HG02885 (cell line): ENCODE data around the gene SLC43A3.

Experiments used
- ATAC-seq: cut with Tn5 transposase; IDR thresholded peaks from one replicate; pipeline ENCODE4 v1.9.1; 2021; ENCODE audit warnings: mild to moderate bottlenecking; ENCODE audit not compliant: unreplicated experiment, poor library complexity

Gene SLC43A3

DNA sequence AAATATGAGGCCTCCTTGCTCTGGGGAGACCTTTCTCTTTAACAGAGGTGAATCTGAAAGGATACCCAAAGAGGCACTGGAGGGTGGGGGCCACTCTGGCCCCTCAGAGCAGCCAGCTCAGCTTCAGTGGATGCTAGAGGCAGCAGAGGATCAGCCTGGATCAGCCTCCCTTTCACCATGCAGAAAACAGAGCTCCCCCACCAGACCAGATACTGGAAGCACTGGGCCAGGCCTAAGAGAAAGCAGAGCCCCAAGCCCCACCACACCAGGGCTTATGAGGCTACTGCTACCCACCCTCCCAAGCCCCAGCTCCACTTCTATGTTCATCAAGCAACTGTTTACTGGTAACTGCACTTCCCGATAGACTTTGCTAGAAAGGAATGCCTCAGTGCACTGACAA is 4.0 kb upstream of the SLC43A3 start:
- no peak for ATAC-seq

DNA sequence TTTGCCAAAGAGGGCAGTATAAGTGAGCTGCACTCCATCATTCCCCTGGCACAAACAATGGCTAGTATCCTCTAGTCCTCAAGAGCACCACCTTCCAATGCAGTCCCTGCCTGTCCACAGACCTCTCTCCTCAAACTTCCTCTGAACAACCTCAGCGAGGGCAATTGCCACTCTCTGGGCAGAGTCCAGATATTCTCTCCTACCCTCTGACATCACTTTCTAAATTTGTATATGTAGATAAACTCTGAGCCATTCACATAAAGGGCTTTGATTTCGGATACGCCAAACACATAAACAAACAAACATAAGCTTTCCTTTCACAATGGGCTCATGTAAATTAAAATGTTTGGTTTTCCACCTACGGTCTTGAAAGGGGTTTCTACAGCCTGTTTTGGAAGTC is 3.0 kb upstream of the SLC43A3 start:
- no peak for ATAC-seq

DNA sequence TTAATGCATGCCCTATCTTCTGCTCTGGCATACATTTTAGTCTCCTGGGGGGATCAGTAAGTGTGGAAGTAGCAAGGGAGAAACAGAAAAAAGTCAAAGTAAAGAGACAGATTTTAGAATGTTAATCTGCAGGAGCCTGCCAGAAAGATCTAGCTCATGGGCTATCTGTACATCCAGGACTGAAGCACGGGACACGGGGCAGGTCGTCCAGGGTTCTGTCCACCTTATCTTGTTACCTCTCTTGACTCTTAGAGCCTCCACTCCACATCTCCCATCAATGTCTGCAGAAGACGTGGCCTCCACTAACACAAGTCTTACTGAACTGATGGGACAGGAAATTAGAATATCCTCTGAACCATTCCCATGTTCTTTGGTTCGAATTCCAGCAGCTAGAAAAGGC is 1.7 kb upstream of the SLC43A3 start:
- no peak for ATAC-seq

DNA sequence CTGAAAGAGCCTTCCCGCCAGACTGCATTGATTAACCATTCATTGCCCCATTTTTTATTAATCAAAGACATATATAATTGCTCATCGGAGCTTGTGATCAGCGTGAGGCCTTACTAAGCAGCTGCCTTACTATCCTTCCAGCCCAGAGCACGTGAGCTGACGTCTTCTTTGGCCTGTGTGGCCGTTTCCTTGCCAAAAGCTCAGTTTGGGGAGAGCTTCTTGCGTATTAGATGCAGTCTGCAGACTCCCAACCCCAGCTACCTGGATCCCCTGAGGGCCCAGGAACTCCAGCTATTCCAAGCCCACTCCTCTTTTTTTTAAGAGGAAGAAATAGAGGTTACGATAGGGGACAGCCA is 784 bp upstream of the SLC43A3 start:
- ATAC-seq, result no peak

DNA sequence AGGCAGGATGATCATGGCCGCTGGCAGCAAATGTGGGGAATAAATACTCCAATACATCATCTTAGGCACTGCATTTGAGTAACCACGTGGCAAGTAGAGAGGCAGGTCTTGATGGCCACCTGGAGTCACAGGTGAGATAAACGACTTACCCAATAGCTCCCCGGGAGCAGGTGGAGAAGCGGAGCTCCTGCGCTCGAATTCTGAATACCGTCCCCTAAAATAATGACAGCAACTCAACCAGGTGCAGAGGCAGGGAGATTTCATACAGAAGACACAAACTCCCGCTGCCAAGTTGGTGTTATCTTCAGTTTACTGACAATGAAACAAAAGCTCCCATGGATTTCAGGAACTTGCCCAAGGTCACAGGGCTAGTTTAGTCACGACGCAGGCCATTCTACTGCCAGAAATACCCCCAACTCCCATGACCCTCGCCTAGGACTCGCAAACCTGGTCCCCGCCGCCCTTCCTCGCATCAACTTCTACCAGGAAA is 437 bp downstream of the SLC43A3 start:
- ATAC-seq, result no peak

DNA sequence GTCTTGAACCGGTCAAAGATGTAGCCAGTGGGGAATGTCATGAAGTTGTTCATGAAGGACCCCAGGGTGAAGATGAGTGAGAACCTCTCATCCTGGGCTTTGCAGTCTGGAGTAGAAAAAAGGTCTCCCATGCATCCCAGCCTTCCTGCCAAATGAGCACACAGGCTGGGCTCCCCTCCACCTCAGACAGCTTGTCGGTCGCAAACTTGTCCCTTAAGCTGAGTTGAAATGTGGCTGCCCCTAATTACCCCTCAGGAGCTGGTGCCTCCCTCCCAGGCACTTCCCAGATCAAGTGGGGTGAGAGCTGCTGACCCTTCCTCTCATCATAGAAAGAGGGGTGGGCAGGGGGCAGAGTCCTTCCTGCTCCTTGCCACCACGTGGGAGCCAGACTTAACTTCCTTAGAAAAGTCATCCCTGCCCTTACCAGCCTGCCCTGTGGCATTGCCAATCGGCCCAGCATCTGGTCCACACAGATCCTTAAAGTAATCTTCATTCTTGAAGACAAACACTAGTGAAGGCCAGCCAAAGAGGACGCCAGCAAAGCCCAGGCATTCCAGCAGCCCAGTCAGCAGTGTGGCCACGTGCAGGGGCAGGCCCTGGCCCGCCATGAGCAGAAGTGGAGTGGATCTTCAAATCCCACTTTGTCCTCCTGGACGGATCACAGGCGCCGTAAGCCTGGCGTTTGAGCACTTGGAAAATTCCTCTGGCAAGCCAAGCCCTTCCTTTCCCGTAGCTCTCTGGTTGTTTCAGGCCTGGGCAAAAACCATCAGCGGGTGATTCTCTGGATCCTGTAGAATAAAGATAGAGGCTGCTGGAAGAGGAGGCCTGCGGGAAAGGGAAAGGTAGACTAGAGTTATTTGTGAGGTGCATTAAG is 1.1 kb downstream of the SLC43A3 start:
- no peak for ATAC-seq

DNA sequence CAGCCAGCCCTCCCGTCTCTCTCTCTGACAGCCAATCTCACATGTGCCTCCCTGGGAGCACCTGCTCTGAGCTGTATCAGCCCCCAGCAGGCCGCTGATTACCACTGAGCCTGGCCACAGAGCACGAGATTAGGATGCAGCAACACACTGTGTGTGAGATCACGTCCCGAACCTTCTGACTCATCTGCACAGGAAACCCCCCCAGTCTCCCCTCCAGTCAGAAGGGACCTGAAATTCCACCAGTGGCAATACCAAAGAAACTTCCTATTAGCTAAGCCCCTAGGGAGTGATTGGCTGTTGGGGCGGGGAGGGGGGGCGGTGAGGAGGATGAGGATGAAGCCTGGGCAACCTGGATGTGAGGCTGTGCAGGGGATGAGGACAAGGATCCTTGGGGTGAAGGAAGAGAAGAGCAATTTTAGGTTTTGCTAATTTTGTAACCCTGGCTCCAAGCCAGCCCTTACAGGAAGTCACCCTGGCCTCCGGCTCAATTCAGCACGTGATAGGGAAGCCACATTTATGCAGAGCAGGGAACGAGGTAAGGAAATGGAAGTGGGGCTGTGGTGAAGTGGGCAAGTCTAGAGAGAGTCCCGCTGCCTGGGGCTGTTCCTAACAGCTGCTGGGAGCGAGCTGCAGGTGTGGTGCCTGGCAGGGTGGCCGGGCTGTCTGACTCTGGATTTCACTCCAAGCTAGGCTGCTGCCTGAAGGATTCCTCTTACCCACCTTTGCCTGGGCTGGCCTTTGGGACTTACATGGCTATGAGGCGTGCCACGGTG is 1.9 kb downstream of the SLC43A3 start:
- ATAC-seq, result peak; percentile 90

DNA sequence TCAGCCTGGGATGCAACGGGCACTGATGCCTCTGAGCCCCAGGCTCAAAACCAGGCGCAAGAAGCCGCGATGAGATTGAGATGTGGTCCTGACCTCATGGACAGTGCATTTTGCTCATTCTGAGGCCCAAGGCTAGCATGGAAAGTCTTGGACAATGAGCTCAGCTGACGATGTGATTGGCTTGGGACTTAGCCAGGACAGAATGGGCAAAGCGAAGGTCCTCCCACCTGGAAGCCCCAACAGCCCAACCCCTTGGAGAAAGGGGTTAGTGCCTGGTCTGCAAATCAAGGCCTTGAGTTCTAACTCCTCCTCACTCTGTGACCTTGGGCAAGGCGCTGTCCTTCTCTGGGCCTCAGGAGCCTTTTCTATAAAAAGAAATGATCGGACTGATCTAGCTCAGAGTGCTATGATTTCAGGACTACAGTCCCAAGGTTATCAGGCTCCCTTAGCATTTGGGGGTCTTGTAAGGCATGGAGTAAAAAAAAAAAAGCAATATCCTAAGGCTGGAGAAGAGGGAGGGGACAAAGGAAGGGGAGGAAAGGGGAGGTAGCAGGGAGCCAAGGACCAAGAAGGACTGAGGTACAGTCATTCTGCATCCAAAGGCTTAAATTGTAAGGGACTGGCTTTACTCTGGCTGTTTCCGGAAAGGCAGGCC is 2.7 kb downstream of the SLC43A3 start:
- ATAC-seq, result no peak

DNA sequence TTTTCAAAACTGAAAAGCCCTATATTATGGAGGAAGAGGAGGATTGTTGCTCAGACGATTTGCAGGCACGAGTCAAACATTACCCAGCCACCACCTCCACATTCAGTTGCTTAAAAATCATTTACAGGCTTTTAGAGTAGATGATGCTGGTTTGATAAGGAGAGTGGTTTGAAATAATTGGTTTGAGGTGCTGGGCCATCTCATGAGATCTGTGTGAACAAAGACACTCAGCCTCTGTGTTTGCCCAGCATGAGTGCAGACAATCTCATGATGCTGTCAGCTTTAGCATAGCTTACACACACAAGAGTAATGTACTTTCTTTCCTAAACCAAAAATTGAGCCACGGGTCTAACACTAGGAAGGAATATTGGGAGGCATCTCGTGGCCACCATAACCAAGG is 4.3 kb downstream of the SLC43A3 start:
- no peak for ATAC-seq

DNA sequence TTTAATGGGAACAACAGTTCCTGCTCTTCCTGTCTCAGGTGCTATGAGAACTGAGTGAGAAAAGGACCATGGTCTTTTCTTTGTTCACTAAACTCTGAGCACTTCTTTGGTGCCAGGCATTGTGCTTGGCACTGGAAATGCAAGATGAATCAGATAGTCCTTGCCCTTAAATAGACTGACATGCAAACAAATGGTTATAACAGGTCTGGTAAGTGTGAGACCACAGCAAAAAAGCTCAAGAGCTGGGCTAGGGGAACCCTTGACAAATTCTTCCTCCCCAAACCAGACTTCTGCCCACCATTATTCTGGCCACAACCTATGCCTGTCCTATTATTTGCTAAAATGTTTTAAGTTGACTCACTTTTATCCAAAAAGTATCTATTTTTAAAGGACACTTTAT is 5.1 kb downstream of the SLC43A3 start:
- ATAC-seq, result no peak

DNA sequence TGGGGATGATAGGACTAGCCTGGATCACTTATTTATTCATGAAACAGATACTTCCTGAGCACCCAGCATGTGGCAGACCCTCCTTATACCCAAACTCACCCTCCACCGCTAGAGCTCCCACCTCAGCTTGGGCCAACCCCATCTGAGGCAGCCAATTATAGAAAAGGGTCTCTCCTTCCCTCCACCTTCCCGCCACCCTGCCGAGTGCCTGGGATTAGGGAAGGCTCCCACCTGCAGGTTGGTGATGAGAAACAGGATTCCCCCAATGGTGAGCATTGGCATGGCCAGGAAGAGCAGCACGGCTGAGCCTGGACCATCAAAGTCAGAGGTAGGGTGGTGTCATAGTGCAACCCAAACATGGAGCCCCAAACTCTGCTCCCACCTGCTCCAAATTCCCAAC is 5.9 kb downstream of the SLC43A3 start:
- ATAC-seq, result no peak

DNA sequence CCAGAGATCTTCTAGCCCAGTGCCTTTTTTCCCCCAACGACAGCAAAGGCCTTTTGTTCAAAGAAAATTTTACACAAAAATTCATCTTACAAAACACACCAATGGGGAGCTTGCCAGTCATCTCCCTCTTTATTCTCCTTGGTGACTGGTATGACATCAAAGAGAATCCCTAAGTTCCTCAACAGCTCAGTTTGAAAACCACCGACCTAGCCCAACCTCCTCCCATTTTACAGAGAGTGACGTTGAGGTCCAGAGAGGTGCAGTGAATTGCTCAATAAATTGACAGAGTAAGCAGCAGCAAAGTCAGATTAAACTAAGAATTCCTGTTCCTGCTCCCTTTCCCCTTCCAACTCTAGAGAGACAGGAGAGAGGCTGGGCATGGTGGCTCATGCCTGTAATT is 7.8 kb downstream of the SLC43A3 start:
- no peak for ATAC-seq

DNA sequence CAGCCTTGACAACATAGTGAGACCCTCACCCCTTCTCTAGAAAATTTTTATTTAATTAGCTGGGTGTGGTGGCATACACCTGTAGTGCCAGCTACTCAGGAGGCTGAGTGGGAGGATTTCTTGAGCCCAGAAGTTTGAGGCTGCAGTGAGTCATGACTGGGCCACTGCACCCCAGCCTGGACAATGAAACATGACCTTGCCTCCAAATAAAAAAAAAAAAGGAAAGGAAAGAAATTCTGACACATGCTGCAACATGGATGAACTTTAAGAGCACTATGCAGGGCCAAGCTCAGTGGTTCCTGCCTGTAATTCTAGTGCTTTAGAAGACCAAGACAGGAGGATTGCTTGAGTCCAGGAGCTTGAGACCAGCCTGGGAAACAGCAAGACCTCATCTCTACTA is 8.8 kb downstream of the SLC43A3 start:
- no peak for ATAC-seq

DNA sequence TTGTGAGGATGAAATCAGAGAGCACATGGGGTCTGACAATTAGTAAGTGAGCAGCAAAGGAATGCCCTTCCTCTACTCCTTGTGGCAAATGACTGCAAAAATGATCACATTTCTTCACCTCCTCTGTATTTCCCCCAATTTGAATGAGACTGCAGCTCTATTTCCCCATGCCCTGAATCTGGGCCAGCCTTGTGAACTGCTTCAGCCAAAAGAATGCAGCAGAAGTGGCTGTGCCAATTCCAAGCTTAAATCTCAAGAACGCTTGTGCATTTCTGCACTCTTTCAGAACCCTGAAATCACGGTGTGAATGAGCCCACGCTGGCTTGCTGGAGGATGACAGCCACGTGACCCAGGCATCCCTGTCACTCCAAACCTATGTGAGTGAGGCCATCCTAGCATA is 9.9 kb downstream of the SLC43A3 start:
- ATAC-seq, result no peak

DNA sequence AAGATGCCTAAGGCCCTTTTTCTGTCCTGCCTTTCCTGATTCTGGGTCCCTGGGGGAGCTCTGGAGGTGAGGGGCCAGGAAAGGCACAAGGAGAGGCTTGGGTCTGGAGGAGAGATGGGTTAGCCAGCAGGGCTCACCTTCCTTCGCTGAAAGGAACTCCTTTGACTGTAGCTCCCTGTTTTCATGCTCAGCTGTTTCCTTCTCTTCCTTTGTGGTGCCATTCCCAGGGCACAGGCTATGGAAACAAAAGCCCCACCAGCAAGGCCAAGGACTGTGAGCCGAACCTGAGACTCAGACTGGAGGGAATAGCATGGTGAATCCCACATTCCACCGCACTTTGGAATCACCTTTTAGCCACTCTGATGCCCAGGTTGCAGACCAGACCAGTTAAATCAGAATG is 10.5 kb downstream of the SLC43A3 start:
- ATAC-seq, result no peak

DNA sequence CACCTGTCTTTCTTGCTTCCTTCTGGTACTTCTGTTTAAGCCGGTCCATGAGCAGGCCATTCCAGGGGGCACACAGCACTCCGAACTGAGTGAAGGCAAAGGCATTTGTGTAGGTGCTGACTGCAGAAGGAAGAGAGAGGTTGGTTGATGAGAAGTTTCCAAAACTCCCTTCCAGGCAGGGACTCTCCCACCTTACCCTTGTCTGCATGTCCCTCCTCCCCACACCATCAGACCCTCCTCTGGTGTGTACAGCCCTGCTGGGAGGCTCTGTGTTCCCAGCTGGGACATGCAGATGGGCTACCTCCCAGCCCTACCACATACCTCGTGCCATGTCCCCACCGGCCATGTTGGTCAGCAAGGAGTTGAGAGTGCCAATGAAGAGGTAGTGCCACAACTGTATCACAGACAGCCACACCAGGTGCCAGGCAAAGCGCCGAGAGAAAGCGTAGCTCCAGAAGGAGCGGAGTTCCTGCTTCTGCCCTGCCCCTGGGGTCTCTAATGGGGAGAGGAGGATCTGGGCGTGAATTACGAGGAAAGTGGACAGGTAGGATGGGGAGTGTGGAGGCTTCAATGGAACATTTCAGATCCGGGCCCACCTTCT is 12.2 kb downstream of the SLC43A3 start:
- ATAC-seq, result no peak

DNA sequence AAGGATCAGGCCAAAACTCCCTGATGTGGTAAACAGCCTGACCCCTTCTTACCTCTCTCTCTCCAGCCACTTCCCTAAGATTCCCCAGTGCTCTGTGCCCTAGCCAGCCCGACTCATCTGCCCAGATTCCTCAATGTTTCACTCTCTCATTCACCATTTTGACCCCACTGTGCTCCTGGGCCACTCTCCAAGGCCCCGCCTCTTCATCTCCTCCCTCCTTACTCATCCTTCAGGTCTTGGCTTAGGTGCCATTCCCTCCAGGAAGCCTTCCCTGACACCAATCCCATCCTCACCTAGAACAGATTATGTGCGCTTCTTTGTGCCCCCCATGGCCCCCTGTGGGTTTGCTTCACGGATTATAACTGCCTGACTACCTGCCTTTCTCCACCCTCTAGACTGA is 13.2 kb downstream of the SLC43A3 start:
- no peak for ATAC-seq

DNA sequence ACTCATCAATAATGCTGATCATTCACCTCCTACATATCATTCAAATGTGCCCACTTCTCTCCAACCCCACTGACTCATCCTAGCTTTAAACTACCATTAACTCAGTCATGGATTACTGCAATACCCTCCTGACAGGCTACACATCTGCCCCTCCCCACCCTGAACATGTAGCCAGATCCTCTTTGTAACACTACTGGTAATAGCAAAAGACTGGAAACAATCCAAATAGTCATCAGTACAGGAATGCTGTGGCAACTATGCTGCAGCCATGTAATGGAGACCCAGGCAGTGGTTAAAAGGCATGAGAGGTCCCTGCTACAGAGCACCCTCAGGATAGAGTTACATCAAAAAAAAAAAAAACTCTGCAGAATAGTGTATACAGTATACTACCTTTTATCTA is 16.6 kb downstream of the SLC43A3 start:
- ATAC-seq, result no peak

DNA sequence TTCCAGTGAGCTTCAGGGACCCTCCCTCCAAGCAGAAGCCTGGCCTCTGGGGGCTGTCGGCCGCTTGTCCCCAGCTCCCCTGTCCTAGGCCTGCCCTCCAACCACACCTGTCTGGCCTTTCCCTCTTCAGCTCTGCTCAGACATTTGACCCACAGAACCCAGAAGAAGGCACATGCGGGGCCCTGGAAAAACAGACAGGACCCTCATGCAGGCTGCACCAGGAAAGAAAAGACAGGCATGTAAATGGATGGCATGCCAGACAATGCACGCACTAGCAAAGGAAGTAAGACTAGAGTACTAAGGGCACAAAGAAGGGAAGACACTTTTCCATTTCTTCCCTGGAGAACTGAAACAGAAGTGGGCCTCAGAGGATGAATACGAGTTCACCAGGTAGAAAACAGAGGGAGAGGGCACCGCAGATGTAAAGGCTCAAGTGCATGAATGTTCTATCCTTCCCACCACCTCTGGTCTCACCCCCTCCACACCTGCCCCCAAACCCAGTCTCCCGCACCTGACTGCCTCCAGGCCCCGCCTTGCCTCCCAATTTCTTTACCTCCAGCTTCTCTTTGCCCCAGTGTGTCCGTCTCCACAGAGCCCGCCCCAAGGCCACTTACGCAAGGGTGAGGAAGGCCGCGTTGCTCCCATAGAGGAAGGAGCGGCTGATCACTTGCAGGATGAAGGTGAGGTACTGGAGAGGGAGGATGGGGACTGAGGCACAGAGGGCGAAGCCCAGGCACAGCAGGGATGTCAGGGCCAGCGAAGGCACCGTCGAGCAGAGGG is 17.4 kb downstream of the SLC43A3 start:
- ATAC-seq, result no peak

DNA sequence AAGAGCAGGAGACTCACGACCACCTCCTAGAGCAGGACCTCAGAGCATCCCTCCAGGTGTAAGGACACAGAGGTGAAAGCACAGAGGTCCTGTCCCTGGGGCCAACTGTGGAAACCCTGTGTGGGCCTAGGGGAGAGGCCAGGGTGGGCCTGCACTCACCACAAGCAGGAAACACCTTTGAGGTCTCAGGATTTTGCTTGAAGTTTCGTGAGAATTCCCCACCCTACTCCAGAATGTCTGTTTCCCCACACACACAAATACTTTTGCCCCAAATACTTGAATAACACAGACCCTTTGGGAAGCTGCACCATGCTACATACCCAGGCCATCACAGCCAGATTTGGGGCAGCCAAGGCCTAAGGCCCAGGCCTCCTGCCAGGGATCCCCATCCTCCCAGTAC is 18.1 kb downstream of the SLC43A3 start:
- ATAC-seq, result no peak
